Measurements from ENCODE around the gene SMPD2. TPM values are rescaled to one million over a fixed set of nuclear protein-coding genes. Genes with fewer than 3 reads are reported as not detected.

Gene SMPD2
- total RNA-seq, 2 donors from 2014 or later: 21.4 to 33.7 TPM

DNA sequence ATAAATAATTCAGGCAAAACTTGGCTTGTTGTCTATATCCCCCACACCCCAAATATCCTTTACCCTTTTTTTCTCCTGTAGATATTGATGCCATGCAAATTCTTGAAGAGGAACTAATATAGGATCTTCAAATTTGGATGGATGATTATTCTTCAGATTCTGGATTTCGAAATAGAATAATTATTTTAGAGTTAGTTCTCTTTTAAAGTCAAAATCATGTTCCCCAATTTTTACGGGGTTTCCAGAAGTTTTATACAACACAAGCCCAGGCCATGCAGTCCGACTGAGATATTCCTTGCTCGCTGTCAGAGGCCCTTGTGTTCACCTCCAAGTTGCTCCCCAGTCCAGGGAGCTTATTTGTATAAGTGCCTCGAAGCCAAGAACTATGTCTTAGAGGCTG lies 4.5 kb upstream of the SMPD2 start:
- no peak for TF ChIP-seq CTCF (IDR thresholded peaks at IDR 0.05)
- Histone ChIP-seq H3K27ac (no peak overlapping the region), H3K9me3 (no peaks in the 10 kb centered on the region), H3K36me3 (no peaks in the 10 kb centered on the region), H3K4me3 (no peak overlapping the region), H3K4me1 (ENCODE audit: control insufficient read depth in 1 of 2, low read depth in 2 of 2) (peaks cover 4 to 12% of the 10 kb centered on the region in 2 donors), H3K27me3 (replicated peaks; ENCODE audit: insufficient read depth) (no peaks in the 10 kb centered on the region)
- DNase-seq (ENCODE audit: low spot score) (no peak), ATAC-seq (ENCODE audit: insufficient number of reproducible peaks, low FRiP score, low read depth) (no peak)

- no peaks in the 10 kb centered on the region for H3K9me3 ChIP-seq
- TF ChIP-seq CTCF (IDR thresholded peaks at IDR 0.05): no peak
- ATAC-seq (ENCODE audit: insufficient number of reproducible peaks, low FRiP score, low read depth) (no peak), DNase-seq (ENCODE audit: low spot score) (no peak)
- peaks cover 17% of the 10 kb centered on the region for H3K36me3 ChIP-seq
- no peaks in the 10 kb centered on the region for H3K27me3 ChIP-seq (replicated peaks; ENCODE audit: insufficient read depth)
- H3K4me3 ChIP-seq: peak overlapping the region; percentile 87
- peaks cover 11 to 23% of the 10 kb centered on the region in 2 donors for H3K4me1 ChIP-seq (ENCODE audit: control insufficient read depth in 1 of 2, low read depth in 2 of 2)
- H3K27ac ChIP-seq: peak overlapping the region; percentile 20 to 72
Measured at GRCh38 chr6:109441069-109441816, 719 bp downstream of the SMPD2 start.

GRCh38 chr6:109442393-109442924 lies 1.9 kb downstream of the SMPD2 start:
- no peak overlapping the region for H3K4me3 ChIP-seq
- H3K9me3 ChIP-seq: no peaks in the 10 kb centered on the region
- H3K4me1 ChIP-seq (ENCODE audit: control insufficient read depth in 1 of 2, low read depth in 2 of 2): peaks cover 11 to 23% of the 10 kb centered on the region in 2 donors
- TF ChIP-seq CTCF (IDR thresholded peaks at IDR 0.05): no peak
- no peaks in the 10 kb centered on the region for H3K27me3 ChIP-seq (replicated peaks; ENCODE audit: insufficient read depth)
- no peak overlapping the region for H3K27ac ChIP-seq
- H3K36me3 ChIP-seq: peaks cover 24% of the 10 kb centered on the region
- DNase-seq (ENCODE audit: low spot score) (no peak), ATAC-seq (ENCODE audit: insufficient number of reproducible peaks, low FRiP score, low read depth) (no peak)

DNA sequence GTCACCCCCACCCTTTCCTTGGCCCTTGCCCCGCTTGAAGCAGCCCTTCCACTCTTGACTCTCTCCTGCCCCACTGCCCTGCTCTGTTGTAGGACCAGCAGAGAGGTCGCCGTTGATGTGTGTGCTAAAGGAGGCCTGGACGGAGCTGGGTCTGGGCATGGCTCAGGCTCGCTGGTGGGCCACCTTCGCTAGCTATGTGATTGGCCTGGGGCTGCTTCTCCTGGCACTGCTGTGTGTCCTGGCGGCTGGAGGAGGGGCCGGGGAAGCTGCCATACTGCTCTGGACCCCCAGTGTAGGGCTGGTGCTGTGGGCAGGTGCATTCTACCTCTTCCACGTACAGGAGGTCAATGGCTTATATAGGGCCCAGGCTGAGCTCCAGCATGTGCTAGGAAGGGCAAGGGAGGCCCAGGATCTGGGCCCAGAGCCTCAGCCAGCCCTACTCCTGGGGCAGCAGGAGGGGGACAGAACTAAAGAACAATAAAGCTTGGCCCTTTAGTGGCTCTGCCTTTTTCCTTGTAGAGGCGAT lies 3.0 kb downstream of the SMPD2 start:
- Histone ChIP-seq H3K4me1 (ENCODE audit: control insufficient read depth in 1 of 2, low read depth in 2 of 2) (peaks cover 11 to 23% of the 10 kb centered on the region in 2 donors), H3K4me3 (no peak overlapping the region), H3K27ac (no peak overlapping the region), H3K9me3 (no peaks in the 10 kb centered on the region), H3K27me3 (replicated peaks; ENCODE audit: insufficient read depth) (no peaks in the 10 kb centered on the region), H3K36me3 (peaks cover 24% of the 10 kb centered on the region)
- TF ChIP-seq CTCF (IDR thresholded peaks at IDR 0.05): no peak
- ATAC-seq (ENCODE audit: insufficient number of reproducible peaks, low FRiP score, low read depth): no peak
- DNase-seq (ENCODE audit: low spot score): no peak

DNA sequence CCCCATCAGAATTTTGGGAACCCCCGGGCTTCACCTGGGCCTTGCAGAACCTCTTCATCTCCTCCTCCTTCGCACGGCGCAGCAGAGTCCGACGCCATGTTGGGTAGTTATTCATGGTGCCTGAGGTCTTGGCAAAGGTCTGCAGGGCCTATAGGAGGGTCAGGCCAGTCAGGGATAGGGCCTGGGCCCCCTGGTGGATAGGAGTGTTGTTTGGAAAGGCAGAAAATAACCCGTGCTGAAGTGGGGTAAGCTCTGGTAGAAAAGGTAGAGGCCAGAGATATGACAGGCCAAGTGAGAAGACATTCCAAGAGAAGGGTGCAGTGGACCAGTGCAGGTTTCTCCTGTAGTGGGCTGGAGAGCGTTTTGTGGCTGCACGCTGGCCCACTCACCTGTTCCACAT lies 4.9 kb downstream of the SMPD2 start:
- no peak for TF ChIP-seq CTCF (IDR thresholded peaks at IDR 0.05)
- Histone ChIP-seq H3K4me1 (ENCODE audit: control insufficient read depth in 1 of 2, low read depth in 2 of 2) (peaks cover 6 to 11% of the 10 kb centered on the region in 2 donors), H3K9me3 (no peaks in the 10 kb centered on the region), H3K36me3 (peaks cover 26% of the 10 kb centered on the region), H3K27ac (no peak overlapping the region), H3K27me3 (replicated peaks; ENCODE audit: insufficient read depth) (no peaks in the 10 kb centered on the region), H3K4me3 (no peak overlapping the region)
- ATAC-seq (ENCODE audit: insufficient number of reproducible peaks, low FRiP score, low read depth) (no peak), DNase-seq (ENCODE audit: low spot score) (no peak)

Measured in thoracic aorta (tissue), 2 donors.